Endothelial cell of umbilical vein (primary cell): Measurements from ENCODE around the gene PDK1. TPM values are rescaled to one million over a fixed set of nuclear protein-coding genes. Genes with fewer than 3 reads are reported as not detected.

Source experiments
- BruUV-seq: library from RNA; stranded (reverse); fragments of 400-500 nt; replicated peaks from 2 replicates; lab custom pipeline; 2021; lab: Mats Ljungman, UMichigan
- CTCF ChIA-PET: fragments of 300-600, 350-600 bp; sonication (Branson Sonifier 250); formaldehyde crosslinking; loops from one replicate; lab custom pipeline; 2021; ENCODE audit warnings: antibody characterized with exemption, inconsistent platforms; lab: Charles Lee
- POLR2A ChIA-PET: fragments of 300-600, 350-600 bp; sonication (Branson Sonifier 250); formaldehyde crosslinking; loops from one replicate; lab custom pipeline; 2021; ENCODE audit warnings: antibody characterized with exemption, inconsistent platforms; lab: Charles Lee
- DNase-seq: peaks from one replicate; pipeline ENCODE4 v3.0.0-alpha.2; 2011; ENCODE audit warnings: low read depth, low spot score
- FAIRE-seq: peaks from 2 replicates; lab custom pipeline; 2011; peaks lifted over from hg19 to GRCh38; lab: Jason Lieb, UNC
- H2AFZ ChIP-seq: 2 replicates; pipeline ENCODE4 v1.6.0; 2012; ENCODE audit warnings: low read depth, low read length, control low read depth, inconsistent platforms
- H3K27ac ChIP-seq: 2 replicates; pipeline ENCODE4 v1.5.1; 2011; ENCODE audit warnings: low read depth, mild to moderate bottlenecking, control low read depth, low read length, moderate library complexity; ENCODE audit not compliant: insufficient read depth
- H3K27me3 ChIP-seq, 2 experiments: 2 replicates each; pipeline versions ENCODE4 v1.6.0 to v1.6.1; 2011; ENCODE audit warnings: low read length in 2 of 2, mixed read lengths in 1 of 2; ENCODE audit not compliant: control insufficient read depth in 2 of 2, insufficient read depth in 2 of 2
- H3K36me3 ChIP-seq, 2 experiments: 2 replicates in 1 of 2; 3 replicates in 1 of 2; pipeline ENCODE4 v1.5.1; 2011; ENCODE audit warnings: low read length in 2 of 2, mild to moderate bottlenecking in 1 of 2, moderate library complexity in 1 of 2; ENCODE audit not compliant: control insufficient read depth in 2 of 2, insufficient read depth in 2 of 2; ENCODE audit errors: extremely low read depth in 1 of 2
- H3K4me1 ChIP-seq: 3 replicates; pipeline ENCODE4 v1.5.1; 2011; ENCODE audit warnings: mild to moderate bottlenecking, low read length; ENCODE audit not compliant: control insufficient read depth, insufficient read depth; ENCODE audit errors: extremely low read depth
- H3K4me2 ChIP-seq: 2 replicates; pipeline ENCODE4 v1.6.1; 2011; ENCODE audit warnings: low read length, control low read depth, mixed read lengths; ENCODE audit not compliant: insufficient read depth
- H3K4me3 ChIP-seq, 3 experiments: fragments of 200-600 bp in 1 of 3; sonication (generic), shearing (Covaris generic) in 1 of 3; replicated peaks in 1 of 3; 2 replicates each; pipeline ENCODE4 v1.5.1; 2011 to 2016; ENCODE audit warnings: control low read depth in 3 of 3, low read length in 3 of 3, mild to moderate bottlenecking in 2 of 3, inconsistent platforms in 1 of 3, low read depth in 1 of 3, moderate library complexity in 1 of 3; ENCODE audit not compliant: insufficient read depth in 1 of 3
- H3K79me2 ChIP-seq: 2 replicates; pipeline ENCODE4 v1.6.0; 2012; ENCODE audit warnings: low read length, inconsistent platforms; ENCODE audit not compliant: control insufficient read depth, insufficient read depth
- H3K9ac ChIP-seq: replicated peaks from 2 replicates; pipeline ENCODE3; 2011; ENCODE audit warnings: low read length, control low read depth; ENCODE audit not compliant: insufficient read depth; ENCODE audit errors: extremely low read depth
- H3K9me1 ChIP-seq: replicated peaks from 3 replicates; pipeline ENCODE4 v1.6.0; 2011; ENCODE audit warnings: mild to moderate bottlenecking, low read length; ENCODE audit not compliant: control insufficient read depth, insufficient read depth; ENCODE audit errors: extremely low read depth
- H3K9me3 ChIP-seq: replicated peaks from 2 replicates; pipeline ENCODE4 v1.5.1; 2012; ENCODE audit warnings: low read length, inconsistent platforms; ENCODE audit not compliant: control insufficient read depth, insufficient read depth
- H4K20me1 ChIP-seq: replicated peaks from 2 replicates; pipeline ENCODE3; 2011; ENCODE audit warnings: mild to moderate bottlenecking, low read length; ENCODE audit not compliant: control insufficient read depth, insufficient read depth; ENCODE audit errors: extremely low read depth
- CTCF ChIP-seq, 2 donors: IDR thresholded peaks; 1 replicate in 1 of 2; 2 replicates in 1 of 2; pipeline ENCODE4 v1.5.1; 2011; ENCODE audit warnings: low read length in 2 of 2, mild to moderate bottlenecking in 2 of 2, moderate library complexity in 2 of 2, control low read depth in 1 of 2, inconsistent platforms in 1 of 2, low read depth in 1 of 2; ENCODE audit not compliant: insufficient read depth in 1 of 2; ENCODE audit errors: extremely low read depth in 1 of 2
- EZH2 ChIP-seq: IDR thresholded peaks from 2 replicates; pipeline ENCODE4 v1.6.1; 2012; ENCODE audit warnings: borderline replicate concordance, low read depth, mild to moderate bottlenecking, moderate library complexity, low read length, inconsistent platforms; ENCODE audit not compliant: severe bottlenecking
- FOS ChIP-seq: IDR thresholded peaks from 2 replicates; pipeline ENCODE4 v1.6.1; 2011; ENCODE audit warnings: mild to moderate bottlenecking, low read length, moderate library complexity, borderline replicate concordance; ENCODE audit not compliant: insufficient read depth
- GATA2 ChIP-seq: IDR thresholded peaks from 2 replicates; pipeline ENCODE4 v1.7.0; 2011; ENCODE audit warnings: low read depth, mild to moderate bottlenecking, moderate library complexity, mixed read lengths, low read length; ENCODE audit not compliant: insufficient read length, insufficient read depth
- JUN ChIP-seq: IDR thresholded peaks from 2 replicates; pipeline ENCODE4 v1.6.1; 2011; ENCODE audit warnings: borderline replicate concordance, low read depth; ENCODE audit not compliant: insufficient read length, insufficient read depth
- MAX ChIP-seq: IDR thresholded peaks from 2 replicates; pipeline ENCODE4 v1.6.1; 2011; ENCODE audit not compliant: insufficient read depth, insufficient read length
- MYC ChIP-seq: IDR thresholded peaks from one replicate; pipeline ENCODE4 v1.6.1; 2011; ENCODE audit warnings: mild to moderate bottlenecking, low read depth, low read length
- POLR2A ChIP-seq: IDR thresholded peaks from 2 replicates; pipeline ENCODE4 v1.6.1; 2012; ENCODE audit warnings: low read depth, mild to moderate bottlenecking, control low read depth, low read length
- POLR2AphosphoS5 ChIP-seq: IDR thresholded peaks from 2 replicates; pipeline ENCODE4 v1.6.1; 2012; ENCODE audit warnings: low read depth, mild to moderate bottlenecking, control low read depth, low read length, moderate library complexity; ENCODE audit not compliant: insufficient read depth
- dilution Hi-C: fragments of 300-500 bp; cut with MboI; formaldehyde crosslinking; loops from one replicate; pipeline ENCODE4 v1.15.0; 2019; ENCODE audit warnings: low sequenced_read_pairs; ENCODE audit not compliant: extremely low pct_ligation_motif_present
- intact Hi-C: fragments of 100-400 bp; cut with micrococcal nuclease; formaldehyde crosslinking; loops from one replicate; pipeline ENCODE4 v1.10.0; 2022
- polyA plus RNA-seq, 4 experiments: library from polyadenylated mRNA; depleted of rRNA in 3 of 4; stranded (reverse) in 3 of 4; unstranded in 1 of 4; fragments of >200 nt; gene quantifications; 2 replicates each; pipeline versions ENCODE4 v1.2.1 to v1.2.3, GENCODE V29; 2011 to 2012; ENCODE audit warnings: missing spikeins in 1 of 4
- total RNA-seq: library from RNA; stranded (reverse); gene quantifications from 2 replicates; pipeline ENCODE4 v1.2.3, GENCODE V29; 2021

PDK1 gene
- total and polyA plus RNA-seq, 2 donors (not counting 3 experiments of a cell fraction or from before 2014, with no cell fraction given): 3.7 to 16.9 TPM

- no peak for TF ChIP-seq POLR2AphosphoS5
- TF ChIP-seq MYC: no peak
- no peak for TF ChIP-seq JUN
- TF ChIP-seq POLR2A: no peak
- TF ChIP-seq CTCF (IDR thresholded peaks at IDR 0.05; ENCODE audit: extremely low read depth in 1 of 2, insufficient read depth in 1 of 2, low read depth in 1 of 2, low read length in 2 of 2): no peak
- TF ChIP-seq MAX: no peak
- TF ChIP-seq GATA2: no peak
- no peak for TF ChIP-seq EZH2
- TF ChIP-seq FOS: no peak
- no peak for FAIRE-seq
- Histone ChIP-seq H3K79me2 (no peaks in the 10 kb centered on the region), H4K20me1 (no peaks in the 10 kb centered on the region), H3K9me1 (no peaks in the 10 kb centered on the region), H3K27ac (no peak overlapping the region), H2AFZ (no peak overlapping the region), H3K27me3 (no peaks in the 10 kb centered on the region), H3K9me3 (peaks cover 2% of the 10 kb centered on the region), H3K9ac (no peak overlapping the region), H3K4me2 (no peak overlapping the region), H3K4me3 (no peak overlapping the region), H3K36me3 (no peaks in the 10 kb centered on the region), H3K4me1 (no peaks in the 10 kb centered on the region)
- intact Hi-C loops (no loop called here), dilution Hi-C loops (no loop called here)
- no peak for DNase-seq
- BruUV-seq: no TSS peak
- CTCF ChIA-PET: no interaction called here
- POLR2A ChIA-PET: no interaction called here
Measured at GRCh38 chr2:172539767-172540166, 16.1 kb upstream of the PDK1 start.
